NCI-H2171 treated with DMSO at 0.1 percent for 48 hours (cell line): ENCODE results near the gene ACOXL.
A peak's percentile ranks its signal among the peaks of the same experiment; 100 is the strongest.

Experiments
- DNase-seq: peaks from one replicate; lab custom pipeline; 2025; lab: John Stamatoyannopoulos, UW

Gene ACOXL

DNA sequence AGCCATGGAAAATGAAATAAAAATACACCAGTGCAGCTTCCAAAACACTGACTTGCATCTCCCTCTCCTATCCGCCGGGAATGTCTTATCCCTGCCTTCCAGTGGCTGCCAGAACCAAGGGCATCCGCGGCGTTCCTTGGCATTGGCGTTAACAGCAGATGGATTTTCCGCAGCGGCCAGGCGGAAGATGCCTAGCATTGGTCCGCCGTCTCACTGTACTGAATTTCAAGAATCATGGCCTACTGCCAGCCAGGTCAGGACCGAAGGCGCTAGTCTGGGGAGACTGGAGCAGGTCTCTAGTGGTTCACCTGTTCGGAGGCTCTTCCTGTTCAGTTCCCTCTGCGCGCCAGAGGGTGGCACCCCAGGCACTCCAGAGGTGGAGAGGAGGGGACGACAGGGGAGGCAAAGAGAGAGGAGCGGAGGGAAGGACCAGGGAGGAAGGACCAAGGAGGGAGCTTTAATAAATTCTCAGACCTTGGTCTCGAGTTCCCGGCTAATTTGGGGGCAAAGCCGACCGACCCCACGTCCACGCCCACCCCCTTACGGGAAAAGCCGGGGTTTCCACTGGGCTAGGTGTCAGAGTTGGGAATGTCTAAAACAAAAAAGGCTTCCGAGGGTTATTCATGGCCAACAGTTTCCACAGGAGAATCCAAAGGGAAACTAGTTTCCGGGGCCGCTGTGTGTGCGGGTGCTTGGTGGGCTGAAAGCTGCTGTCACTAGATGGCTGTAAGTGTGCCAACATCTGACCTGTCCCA lies 384.6 kb downstream of the ACOXL start:
- peak; percentile 89 for DNase-seq

DNA sequence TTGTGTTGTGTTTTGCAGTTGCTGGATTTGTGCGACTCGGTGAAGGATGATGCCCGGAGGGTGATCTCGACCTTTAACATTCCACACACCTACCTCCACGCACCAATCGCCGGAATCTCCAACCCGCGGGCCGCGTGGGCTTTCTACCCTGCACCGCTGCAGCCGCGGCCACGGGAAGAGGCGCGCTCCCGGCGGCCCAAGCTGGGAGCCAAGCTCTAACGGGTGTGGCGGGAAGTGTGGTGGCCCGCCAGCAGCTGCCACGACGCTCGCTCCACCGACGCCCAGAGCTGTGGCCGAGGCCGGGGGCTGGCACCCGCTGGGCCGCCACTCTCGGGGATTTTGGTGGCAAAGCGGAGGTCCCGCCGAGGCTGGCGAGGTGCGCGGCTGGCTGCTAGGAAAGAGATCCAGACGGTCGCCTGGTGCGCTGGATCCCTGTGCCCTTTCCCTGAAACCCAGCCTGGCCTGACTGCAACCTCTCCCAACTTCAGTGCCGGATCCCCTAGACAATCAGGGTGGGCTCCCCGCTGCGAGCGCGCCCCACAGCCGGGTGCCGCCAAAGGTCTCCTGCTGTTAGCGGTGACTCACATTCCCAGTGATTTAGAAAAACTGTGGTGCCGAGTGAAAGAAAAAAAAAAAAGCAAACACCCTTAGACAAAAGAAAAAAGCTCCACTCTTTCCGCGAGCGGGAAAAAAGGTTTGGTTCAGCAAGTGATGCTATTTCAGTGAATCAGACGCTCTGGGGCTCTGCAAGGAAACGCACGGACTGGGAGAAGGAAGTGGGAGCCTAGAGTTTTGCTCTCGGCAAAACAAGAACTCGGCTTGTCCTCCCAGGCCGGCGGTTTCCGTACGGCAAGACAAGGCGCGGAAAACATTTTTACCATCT lies 385.5 kb downstream of the ACOXL start:
- no peak for DNase-seq

DNA sequence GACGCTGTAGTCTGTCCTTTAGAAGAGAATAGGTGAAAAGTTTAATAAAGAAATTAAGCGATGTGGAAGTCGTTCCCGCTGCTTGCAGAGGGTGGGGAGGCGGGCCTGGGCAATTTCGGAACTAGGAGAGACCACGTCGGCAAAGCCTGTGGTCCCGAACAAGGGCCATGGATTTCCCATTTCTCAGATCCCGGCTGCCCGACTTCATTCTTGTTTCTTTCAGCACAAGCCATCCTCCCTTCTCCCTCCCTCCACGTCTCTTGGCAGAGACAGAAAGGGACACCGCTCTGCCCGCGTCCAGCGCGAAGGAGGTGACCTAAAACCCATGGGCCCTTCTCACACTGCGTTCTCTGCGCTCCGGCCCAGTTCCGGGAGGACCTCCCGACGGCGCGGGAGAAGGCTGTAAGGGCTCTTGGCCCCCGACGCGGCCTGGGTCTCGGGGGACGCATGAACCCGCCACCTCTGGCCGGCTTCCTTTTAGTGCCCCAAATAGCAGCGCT lies 386.2 kb downstream of the ACOXL start:
- no peak for DNase-seq

DNA sequence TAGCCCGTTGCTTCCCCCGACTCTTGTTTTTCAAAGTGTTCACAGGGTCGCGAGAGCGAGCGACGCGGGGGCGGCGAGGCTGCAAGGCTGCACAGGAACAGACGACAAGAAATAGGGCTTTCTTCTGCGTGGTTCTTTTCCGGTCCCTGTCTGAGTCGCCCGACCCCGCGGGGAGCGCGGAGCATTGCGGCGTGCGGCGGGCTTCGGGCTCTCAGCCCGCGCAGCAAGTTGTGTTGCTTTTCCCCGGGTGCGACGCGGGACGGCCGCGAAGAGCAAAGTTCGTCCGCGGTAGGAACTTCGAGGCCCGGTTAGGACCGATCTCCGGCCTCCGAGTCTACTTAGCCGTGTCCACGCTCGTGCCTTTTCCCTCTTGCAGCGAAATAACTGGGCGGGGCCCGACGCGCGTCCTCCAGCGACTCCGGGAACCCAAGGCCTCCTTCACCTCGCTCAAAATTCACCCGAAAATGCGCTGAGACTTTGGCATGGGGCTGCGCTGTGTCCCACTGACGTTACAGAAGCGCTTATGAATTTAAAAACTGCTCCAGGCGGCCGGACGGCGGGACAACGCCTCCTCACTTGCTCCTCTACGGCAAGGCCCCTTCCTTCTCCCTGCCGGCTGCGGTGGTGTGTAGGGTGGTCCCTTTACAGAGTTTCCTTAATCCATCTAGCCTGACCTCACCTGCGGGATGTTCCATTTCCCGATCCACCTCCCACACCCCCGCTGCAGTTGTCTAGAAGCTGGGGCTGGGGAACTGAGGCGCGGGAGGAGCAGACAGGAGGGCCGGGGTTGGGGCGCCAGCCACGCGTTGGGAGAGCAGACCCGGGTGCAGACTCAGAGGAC lies 386.8 kb downstream of the ACOXL start:
- DNase-seq = no peak

DNA sequence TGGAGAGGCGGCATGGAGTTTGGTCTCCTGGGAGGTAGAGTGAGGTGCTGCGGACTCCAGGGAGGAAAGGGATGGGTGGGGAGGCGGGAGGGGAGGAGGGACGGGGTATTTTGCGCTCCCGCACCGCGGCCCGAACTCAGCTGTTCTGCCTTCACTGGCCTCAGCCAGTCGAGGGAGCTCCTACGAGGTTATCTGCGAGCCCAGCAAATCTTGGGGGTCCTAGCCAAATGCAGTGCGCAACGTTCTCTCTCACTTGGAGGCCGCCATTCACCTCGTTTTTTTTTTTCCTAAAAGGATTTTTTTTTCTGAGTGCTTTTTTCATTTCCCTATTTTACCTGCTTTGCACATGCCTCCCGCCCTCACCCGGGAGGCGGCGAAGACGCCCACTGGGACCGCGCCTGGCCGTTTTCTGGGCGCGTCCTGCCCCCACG lies 387.5 kb downstream of the ACOXL start:
- no peak for DNase-seq

DNA sequence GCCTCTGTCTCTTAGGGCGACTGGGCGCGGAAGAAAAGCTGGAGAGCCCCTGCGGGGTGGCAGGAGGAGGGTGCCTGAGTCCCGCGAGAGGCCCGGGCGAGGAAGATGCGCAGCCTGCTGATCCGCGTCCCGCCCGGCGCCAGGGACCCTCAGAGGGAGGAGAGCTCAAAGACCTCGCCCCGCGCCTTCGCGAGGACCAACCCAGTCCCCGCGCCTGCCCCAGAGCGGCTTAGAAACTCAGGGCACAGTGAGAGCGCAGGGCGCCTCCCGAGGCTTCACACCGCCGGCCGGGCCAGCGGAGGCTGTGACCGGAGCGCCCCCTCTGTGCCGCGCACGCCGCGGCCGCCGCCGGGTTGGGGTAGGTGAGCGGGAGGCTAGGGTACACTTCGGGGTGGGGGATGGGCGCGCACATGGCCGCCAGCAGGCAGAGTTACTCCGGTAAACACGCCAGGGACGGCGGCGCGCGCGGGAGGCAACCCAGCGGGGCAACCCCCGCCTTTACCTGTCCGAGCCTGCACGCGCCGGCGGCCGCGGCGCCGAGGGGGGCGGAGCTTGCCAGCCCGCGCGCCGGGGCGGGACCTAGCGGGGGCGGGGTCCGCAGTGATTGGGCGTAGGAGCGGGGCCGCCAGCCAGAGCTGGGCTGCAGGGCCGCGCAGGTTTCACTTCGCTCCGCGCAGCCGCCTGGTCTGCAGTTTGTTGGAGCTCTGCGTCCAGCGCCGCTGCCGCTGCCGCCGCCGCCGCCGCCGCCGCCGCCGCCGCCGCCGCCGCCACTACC lies 388.1 kb downstream of the ACOXL start, which contains the start of gene BCL2L11:
Gene BCL2L11, plus strand, starts transcription at position 662 of the 775 bp plus-strand sequence. CDS start 2,832 bp downstream, outside the sequence.
- DNase-seq = peak; percentile 92

DNA sequence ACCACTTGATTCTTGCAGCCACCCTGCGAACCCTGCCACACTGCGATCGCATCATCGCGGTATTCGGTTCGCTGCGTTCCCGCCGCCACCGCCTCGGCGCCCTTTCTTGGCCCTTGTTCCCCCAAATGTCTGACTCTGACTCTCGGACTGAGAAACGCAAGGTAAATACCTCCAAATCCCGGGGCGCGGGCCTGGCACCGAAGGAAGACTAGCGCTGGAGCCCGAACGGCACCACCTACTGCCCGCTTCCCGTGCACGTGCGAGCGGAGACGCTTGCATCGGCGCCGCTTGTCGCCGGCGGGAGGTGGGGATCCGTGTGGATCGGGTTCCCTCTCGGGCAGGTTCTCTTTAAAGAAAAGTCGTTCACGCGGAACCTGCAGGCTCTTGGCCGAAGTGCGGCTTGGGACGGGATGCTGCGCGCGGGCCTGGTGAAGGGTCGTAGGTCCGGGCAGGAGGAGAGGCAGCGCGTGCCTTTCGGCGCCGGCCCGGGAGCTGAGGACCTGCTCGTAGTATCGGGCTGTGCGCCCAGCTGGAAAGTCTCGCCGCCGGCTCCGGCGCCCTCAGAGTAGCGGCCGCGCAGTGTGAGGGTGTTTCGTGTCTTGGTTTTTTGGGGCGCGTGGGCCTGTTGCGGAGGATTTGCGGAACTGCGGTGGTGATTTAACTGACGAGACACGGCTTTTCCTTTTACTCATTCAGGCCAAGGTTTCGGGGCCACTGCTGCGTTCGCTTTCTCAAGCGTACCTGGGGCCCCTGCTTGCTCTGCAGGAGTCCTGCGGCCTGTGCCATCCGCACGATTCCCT lies 388.9 kb downstream of the ACOXL start:
- DNase-seq = peak; percentile 40

DNA sequence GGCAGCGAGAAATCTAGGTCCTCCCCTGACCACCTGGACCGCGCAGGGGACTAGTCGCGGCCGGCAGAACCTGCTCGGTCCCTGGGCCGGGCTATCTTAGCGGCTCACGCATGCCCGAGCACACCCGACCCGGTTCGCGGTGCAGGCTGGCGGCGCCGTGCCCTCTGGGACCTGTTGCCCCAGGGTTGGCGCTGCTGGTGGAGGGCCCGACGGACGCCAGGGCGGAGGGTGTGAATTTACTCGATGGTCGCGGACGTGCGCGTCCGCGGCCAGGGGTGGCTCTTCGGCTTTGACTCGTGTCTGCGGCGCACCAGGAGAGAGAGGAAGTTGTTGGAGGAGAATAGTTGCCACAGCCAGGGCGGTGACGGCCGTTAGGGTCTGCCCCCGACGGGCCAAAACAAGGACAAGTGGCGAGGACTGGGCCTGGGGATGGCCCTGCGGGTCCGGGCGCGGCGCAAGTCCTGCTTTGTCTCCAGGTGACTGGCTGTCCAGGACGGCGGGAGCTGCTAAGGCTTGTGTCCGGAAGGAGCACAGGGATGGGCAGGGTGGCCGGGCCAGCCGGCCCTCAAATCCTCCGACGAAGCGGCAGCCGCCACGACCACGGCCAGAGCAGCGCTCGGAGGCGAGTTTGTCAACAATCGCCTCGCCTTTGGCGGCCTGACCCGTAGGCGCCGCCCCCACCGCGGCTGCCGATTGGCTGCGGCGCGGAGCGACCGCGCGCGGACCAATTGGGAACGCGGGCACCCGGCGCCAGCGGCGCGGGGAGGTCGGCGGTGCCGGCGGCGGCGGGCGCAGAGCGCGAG lies 389.7 kb downstream of the ACOXL start:
- DNase-seq = peak; percentile 74

DNA sequence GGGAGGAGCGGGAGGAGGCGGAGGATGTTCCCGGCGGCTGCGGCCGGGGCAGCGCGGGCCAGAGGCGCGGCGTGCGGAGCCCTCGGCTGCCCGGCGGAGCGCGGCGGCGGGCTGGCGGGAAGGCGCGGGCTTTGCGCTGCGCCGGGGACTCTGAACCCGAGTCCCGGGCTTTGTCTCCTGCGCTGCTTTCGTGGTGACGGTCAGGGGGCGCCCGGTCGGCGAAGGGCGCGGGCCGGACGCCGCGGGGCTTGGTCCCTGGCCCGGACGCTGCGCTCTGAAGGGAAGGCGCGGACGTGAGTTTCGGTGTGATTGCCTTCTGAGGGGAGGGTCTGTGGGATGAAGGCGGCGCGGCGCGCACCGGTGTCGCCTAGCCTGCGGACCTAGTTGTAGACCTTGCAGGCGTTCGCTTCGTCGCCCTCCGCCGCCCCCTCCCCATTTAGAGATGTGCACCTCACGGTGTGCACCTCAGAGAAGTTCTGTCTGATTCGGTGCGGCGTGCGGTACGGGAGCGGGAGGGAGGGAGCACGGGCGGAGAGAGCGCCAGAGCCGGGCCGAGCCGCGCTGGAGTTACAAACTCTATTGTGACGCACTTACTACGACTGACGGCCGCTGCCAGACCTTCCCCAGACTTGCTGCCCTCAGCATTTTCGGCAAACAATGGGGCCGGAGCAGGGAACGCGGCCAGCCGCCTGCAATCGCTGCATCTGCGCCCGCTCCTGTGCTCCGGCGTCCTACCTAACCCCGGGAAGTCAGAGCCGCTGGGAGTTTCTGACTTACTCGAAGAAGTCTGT lies 390.5 kb downstream of the ACOXL start:
- peak; percentile 33 for DNase-seq

DNA sequence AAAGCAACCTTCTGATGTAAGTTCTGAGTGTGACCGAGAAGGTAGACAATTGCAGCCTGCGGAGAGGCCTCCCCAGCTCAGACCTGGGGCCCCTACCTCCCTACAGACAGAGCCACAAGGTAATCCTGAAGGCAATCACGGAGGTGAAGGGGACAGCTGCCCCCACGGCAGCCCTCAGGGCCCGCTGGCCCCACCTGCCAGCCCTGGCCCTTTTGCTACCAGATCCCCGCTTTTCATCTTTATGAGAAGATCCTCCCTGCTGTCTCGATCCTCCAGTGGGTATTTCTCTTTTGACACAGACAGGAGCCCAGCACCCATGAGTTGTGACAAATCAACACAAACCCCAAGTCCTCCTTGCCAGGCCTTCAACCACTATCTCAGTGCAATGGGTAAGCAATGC lies 391.4 kb downstream of the ACOXL start:
- DNase-seq = no peak

DNA sequence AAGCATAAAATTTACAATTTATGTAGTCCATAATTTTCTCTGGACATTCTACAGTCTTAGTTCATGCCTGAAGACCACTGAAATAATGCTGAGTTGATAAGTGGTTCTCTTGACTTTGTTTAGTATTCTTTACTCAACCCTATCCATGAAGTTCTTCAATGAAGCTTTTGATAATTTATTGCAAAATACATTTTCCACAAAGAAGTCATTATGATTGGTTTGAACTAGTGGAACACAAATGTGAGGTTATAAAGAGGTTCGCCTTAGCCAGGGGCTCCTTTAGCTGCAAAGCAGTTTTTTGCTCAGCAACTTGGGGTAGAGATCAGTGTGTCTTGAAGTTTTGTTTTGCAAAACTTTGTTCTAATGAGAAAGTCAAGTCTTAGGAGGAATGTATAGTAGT lies 394.2 kb downstream of the ACOXL start:
- DNase-seq = no peak

DNA sequence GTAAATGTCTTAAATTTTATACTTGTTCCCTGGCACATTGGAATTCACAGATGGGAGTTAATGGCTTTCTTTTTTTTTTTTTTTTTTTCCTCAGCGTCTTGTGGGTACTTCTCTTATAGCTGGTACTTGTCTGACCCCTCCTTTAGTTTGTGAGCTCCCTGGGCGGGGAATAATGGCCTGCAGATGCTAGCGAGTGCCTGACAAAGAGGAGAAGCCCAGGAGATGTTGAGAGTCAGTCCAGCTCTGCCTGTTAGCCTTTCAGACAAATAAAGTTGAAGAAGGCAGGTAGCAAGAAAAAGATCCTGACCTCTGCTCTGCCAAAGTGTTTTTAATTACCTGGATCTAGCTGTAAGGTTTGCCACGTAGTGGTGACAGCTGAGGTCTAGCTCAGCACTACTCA lies 395.0 kb downstream of the ACOXL start:
- peak; percentile 19 for DNase-seq

DNA sequence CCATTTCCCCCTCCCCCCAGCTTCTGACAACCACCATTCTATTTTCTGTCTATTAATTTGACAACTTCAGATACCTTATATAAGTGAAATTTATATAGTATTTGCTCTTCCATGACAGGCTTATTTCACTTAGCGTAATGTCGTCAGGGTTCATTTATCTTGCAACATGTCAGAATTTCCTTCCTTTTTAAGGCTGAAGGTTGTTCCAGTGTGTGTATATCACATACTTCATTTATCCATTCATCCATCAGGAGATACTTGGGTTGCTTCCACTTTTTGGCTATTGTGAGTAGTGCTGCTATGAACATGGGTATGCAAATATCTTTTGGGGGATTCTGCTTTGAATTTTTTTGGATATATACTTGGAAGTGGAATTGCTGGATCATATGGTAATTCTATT lies 395.7 kb downstream of the ACOXL start:
- no peak for DNase-seq

DNA sequence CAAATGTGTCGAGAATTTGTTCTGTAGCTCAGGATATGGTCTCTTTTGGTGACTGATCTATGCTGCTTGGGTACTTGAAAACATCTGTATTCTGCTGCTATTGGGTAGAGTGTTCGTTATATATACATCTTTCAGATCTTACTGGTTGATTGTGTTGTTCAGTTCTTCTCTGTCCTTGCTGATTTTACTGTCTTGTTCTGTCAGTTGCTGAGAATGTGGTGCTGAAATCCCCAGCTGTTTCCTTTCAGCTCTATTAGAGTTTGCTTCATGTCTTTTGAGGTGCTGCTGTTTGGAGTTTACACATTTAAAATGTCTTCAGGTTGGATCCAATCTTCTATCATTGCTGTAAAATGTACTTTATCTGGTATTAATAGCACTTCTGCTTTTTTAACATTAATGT lies 401.2 kb downstream of the ACOXL start:
- DNase-seq = no peak

DNA sequence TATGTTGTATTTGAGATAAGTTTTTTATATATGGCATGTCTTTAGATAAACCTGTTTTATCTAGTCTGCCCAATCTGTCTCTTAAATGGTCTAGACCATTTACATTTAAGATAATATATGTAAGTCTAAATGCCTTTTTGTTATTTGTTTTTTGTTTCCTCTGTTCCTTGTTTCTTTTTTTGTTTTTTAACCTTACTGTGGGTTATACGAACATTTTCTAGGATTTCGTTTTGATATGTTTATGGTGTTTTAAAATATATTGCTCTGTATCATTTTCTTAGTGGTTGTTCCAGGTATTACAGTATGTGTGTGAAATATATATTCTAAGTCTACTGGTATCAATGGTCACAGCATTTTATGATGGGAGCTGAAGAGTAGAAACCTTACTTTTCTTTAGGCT lies 401.7 kb downstream of the ACOXL start:
- no peak for DNase-seq

DNA sequence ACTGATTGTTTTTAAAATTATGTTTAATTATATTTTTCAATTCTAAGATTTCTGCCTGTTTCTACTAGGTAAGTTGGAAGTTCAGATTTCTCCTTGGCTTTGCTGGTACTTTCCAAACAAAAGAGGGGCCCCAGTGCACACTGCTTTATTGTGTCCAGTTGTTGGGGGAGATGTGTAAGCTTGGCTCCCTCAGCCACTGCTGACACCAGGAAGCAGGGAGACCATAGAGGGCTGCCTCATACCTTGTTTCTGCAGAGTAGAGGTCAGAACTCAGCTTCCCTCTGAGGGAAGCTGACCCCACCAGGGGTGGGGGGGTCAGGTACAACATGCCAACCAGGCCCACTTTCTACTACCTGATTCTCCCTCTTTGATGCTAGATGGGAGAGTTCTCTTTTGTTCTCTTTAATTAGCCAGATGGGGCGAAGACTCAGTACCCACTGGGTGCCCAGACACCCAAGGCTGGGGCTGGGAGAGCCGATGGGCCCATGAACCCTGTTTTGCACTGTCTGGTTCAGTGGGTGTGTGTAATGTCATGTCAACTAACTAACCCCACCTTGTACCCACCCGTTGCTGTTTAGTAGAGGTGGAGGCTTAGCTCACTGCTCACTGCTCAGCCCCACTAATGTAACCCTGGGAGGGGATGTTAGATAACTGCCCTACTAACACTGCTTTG lies 403.0 kb downstream of the ACOXL start:
- no peak for DNase-seq

DNA sequence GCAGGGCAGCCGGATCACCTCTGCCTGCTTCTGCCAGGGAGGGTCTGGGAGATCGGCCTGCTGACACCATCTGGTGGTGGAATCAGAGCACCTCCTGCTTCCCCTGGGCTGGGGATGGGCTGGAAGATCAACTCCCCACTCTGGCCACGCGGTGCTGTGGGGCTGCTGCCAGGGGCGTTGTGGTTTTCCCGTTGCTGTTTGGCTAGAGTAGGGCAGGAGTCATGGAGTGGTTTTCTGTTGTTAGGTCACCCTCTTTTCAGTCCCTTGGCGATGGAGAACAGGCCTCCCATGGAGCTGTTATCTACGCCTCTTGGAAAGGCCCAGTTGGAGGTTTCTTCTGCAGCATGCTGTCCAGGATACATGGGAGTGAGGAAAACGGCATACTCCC lies 403.5 kb downstream of the ACOXL start:
- DNase-seq = no peak

DNA sequence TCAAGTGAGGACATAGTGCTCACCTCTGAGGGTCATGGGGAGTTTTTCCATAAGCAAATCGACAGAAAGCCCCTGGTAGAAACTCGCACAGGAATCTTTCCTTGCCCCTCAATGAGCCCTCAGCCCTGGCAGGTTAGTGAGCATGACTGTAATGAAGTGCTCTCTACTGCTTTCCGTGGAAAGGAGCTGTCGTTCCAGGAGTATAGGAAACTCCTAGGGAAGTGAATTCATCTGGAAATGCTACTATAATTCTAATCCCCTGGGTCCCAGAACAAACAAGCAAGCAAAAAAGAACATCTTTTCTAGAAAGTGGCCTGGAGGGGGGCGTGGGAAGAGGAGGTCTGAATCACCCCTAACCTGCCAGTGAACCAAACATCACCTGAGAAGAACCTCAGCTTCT lies 406.5 kb downstream of the ACOXL start:
- DNase-seq = peak; percentile 10
